HL-60 (cell line): ENCODE data around the gene P2RX6.

ENCODE experiments used
- CTCF ChIP-seq: IDR thresholded peaks from one replicate; pipeline ENCODE4 v1.5.1; 2011; ENCODE audit warnings: low read length, control low read depth, inconsistent platforms; ENCODE audit not compliant: insufficient read depth
- GABPA ChIP-seq: IDR thresholded peaks from 2 replicates; pipeline ENCODE4 v1.6.1; 2012; ENCODE audit warnings: low read depth
- POLR2AphosphoS5 ChIP-seq: IDR thresholded peaks from 2 replicates; pipeline ENCODE4 v1.6.1; 2012; ENCODE audit warnings: low read depth
- REST ChIP-seq: IDR thresholded peaks from 2 replicates; pipeline ENCODE4 v1.6.1; 2012; ENCODE audit warnings: low read depth; ENCODE audit not compliant: insufficient replicate concordance
- SPI1 ChIP-seq: IDR thresholded peaks from 2 replicates; pipeline ENCODE4 v1.6.1; 2012; ENCODE audit warnings: low read depth, mild to moderate bottlenecking, borderline replicate concordance

GRCh38 chr22:21076912-21077625, 62.1 kb downstream of the P2RX6 start:
- TF ChIP-seq POLR2AphosphoS5 (no peak), CTCF (no peak), SPI1 (no peak), REST (no peak), GABPA (no peak)
